HL-60 (cell line): ENCODE results near the gene SPATA6L.

ENCODE experiments used
- DNase-seq, 2 experiments: peaks; one replicate each; pipeline ENCODE4 v3.0.0-alpha.2; 2010 to 2020; ENCODE audit warnings: low read depth in 1 of 2, low spot score in 1 of 2
- H3K27ac ChIP-seq: fragments of 250-450 bp; sonication (Bioruptor Pico); replicated peaks from 2 replicates; pipeline ENCODE4 v1.5.1; 2020; ENCODE audit warnings: mild to moderate bottlenecking, moderate library complexity
- H3K27me3 ChIP-seq: fragments of 250-450 bp; sonication (Bioruptor Pico); 2 replicates; pipeline ENCODE4 v1.5.1; 2021; ENCODE audit warnings: mild to moderate bottlenecking, moderate library complexity; ENCODE audit not compliant: insufficient read depth, poor library complexity, severe bottlenecking
- H3K4me3 ChIP-seq: replicated peaks from 2 replicates; pipeline ENCODE4 v1.5.1; 2011; ENCODE audit warnings: mild to moderate bottlenecking, control low read depth, low read length; ENCODE audit not compliant: insufficient read depth
- GABPA ChIP-seq: IDR thresholded peaks from 2 replicates; pipeline ENCODE4 v1.6.1; 2012; ENCODE audit warnings: low read depth
- POLR2AphosphoS5 ChIP-seq: IDR thresholded peaks from 2 replicates; pipeline ENCODE4 v1.6.1; 2012; ENCODE audit warnings: low read depth
- SPI1 ChIP-seq: IDR thresholded peaks from 2 replicates; pipeline ENCODE4 v1.6.1; 2012; ENCODE audit warnings: low read depth, mild to moderate bottlenecking, borderline replicate concordance
- TF ChIP-seq, protein P1 (sequence below): IDR thresholded peaks from 2 replicates; pipeline ENCODE4 v1.6.1; 2012; ENCODE audit warnings: low read depth; ENCODE audit not compliant: insufficient replicate concordance
- TF ChIP-seq, protein P2 (sequence below): IDR thresholded peaks from one replicate; pipeline ENCODE4 v1.5.1; 2011; ENCODE audit warnings: low read length, control low read depth, inconsistent platforms; ENCODE audit not compliant: insufficient read depth

The SPATA6L gene

DNA sequence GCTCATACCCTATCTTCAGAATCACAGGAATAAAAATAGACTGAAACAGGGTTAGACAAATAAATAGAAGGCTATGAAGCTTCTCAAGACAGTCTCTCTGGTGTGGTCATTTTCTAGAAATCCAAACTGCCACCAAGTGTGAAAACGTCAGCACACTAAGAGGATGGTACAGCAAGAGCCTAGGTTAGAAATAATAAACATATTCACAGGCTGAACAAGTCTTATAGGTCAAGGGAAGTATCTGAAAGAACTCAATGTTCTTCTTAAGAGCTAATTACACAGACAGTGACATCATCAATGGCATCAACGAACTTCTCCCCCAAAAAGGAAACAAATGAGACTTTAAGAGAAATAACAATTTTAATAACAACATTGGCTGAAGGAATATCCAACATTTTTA is 26.9 kb downstream of the SPATA6L start:
- TF ChIP-seq GABPA (no peak), SPI1 (no peak), POLR2AphosphoS5 (no peak)
- TF ChIP-seq, protein P1, sequence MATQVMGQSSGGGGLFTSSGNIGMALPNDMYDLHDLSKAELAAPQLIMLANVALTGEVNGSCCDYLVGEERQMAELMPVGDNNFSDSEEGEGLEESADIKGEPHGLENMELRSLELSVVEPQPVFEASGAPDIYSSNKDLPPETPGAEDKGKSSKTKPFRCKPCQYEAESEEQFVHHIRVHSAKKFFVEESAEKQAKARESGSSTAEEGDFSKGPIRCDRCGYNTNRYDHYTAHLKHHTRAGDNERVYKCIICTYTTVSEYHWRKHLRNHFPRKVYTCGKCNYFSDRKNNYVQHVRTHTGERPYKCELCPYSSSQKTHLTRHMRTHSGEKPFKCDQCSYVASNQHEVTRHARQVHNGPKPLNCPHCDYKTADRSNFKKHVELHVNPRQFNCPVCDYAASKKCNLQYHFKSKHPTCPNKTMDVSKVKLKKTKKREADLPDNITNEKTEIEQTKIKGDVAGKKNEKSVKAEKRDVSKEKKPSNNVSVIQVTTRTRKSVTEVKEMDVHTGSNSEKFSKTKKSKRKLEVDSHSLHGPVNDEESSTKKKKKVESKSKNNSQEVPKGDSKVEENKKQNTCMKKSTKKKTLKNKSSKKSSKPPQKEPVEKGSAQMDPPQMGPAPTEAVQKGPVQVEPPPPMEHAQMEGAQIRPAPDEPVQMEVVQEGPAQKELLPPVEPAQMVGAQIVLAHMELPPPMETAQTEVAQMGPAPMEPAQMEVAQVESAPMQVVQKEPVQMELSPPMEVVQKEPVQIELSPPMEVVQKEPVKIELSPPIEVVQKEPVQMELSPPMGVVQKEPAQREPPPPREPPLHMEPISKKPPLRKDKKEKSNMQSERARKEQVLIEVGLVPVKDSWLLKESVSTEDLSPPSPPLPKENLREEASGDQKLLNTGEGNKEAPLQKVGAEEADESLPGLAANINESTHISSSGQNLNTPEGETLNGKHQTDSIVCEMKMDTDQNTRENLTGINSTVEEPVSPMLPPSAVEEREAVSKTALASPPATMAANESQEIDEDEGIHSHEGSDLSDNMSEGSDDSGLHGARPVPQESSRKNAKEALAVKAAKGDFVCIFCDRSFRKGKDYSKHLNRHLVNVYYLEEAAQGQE, result no peak
- TF ChIP-seq, protein P2, sequence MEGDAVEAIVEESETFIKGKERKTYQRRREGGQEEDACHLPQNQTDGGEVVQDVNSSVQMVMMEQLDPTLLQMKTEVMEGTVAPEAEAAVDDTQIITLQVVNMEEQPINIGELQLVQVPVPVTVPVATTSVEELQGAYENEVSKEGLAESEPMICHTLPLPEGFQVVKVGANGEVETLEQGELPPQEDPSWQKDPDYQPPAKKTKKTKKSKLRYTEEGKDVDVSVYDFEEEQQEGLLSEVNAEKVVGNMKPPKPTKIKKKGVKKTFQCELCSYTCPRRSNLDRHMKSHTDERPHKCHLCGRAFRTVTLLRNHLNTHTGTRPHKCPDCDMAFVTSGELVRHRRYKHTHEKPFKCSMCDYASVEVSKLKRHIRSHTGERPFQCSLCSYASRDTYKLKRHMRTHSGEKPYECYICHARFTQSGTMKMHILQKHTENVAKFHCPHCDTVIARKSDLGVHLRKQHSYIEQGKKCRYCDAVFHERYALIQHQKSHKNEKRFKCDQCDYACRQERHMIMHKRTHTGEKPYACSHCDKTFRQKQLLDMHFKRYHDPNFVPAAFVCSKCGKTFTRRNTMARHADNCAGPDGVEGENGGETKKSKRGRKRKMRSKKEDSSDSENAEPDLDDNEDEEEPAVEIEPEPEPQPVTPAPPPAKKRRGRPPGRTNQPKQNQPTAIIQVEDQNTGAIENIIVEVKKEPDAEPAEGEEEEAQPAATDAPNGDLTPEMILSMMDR, result no peak
- Histone ChIP-seq H3K4me3 (no peak overlapping the region), H3K27ac (no peak overlapping the region), H3K27me3 (peaks cover 4% of the 10 kb centered on the region)
- no peak for DNase-seq

DNA sequence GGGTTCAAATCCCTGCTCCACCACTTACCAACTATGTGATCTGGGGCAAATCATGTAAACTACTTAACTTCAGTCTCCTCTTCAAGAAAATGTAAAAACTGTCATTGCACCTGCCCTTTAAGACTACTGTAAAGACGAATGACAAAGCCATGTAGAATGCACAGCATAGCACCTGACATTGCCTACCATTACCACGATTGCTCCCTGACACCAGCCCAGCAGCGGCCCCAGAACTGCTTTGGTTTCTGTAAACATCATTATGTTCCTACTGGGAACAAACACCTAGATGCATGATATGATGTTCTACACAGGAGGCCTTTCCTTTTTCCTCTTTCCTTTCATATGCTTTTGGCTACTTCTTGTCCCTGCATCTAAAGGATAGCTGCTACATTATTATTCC is 27.3 kb downstream of the SPATA6L start:
- DNase-seq, result no peak
- TF ChIP-seq POLR2AphosphoS5, result no peak
- no peak for TF ChIP-seq GABPA
- TF ChIP-seq, protein P1, result no peak
- TF ChIP-seq, protein P2, result no peak
- TF ChIP-seq SPI1, result no peak
- Histone ChIP-seq H3K4me3 (no peak overlapping the region), H3K27ac (no peak overlapping the region), H3K27me3 (peaks cover 4% of the 10 kb centered on the region)

DNA sequence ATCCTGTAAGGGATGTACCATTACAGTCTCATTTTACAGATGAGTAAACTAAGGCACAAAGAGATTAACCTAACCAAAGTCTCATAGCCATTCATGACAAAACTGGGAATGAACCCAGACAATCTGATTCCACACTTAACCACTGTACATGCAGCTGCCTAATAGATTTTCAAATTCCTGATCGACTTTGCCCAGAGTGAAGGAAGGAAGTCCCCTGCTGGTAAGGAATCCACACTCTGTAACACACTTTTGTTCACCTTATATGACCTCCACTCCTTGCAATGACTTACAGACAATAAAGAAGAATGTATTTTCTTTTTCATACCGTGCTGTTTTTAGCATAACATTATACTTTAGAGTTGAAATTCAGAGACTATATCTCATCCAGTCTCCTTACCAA is 35.4 kb downstream of the SPATA6L start:
- peaks cover 4% of the 10 kb centered on the region for H3K27me3 ChIP-seq
- no peak overlapping the region for H3K4me3 ChIP-seq
- H3K27ac ChIP-seq, result no peak overlapping the region
- TF ChIP-seq, protein P2, result no peak
- no peak for DNase-seq

DNA sequence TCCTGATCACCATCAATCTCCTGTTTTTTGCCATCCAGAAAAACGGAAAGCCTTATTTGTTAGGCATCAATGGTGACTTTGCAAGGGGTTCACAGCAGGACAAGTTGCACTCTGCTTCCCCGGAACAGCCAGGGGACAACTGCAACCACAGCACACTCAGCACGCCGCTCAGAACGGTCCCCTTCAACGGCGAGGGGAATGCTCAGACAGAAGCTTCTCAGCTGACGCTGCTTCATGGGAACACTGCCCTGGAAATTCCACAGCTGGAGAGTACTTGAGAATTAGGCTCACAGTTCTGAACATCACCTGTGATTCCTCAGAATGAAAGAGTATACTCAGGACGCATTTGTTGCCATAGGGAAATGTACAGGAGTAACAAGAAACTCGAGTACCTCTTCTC is 44.3 kb downstream of the SPATA6L start:
- H3K4me3 ChIP-seq, result no peak overlapping the region
- no peak for DNase-seq
- no peak for TF ChIP-seq POLR2AphosphoS5
- TF ChIP-seq GABPA, result no peak
- TF ChIP-seq, protein P1, result no peak
- TF ChIP-seq, protein P2, result no peak
- no peak for TF ChIP-seq SPI1
- no peak overlapping the region for H3K27ac ChIP-seq
- no peaks in the 10 kb centered on the region for H3K27me3 ChIP-seq
